ENCODE results near the gene IL17B. TPM values are rescaled to one million over a fixed set of nuclear protein-coding genes. Genes with fewer than 3 reads are reported as not detected.
"Not testable (repeated sequence)": the region's sequence is repeated elsewhere in the genome, so short reads cannot be mapped to it uniquely, and the experiment has no call there.

The IL17B gene
- total RNA-seq, 2 experiments from 2014 or later = not detected

GRCh38 chr5:149401051-149401450, 22.0 kb upstream of the IL17B start:
- ATAC-seq (ENCODE audit: low read depth) (no peak), DNase-seq (no peak)
- Mint-ChIP-seq H3K4me1 (no peaks in the 10 kb centered on the region), H3K9me3 (no peaks in the 10 kb centered on the region), H3K36me3 (no peaks in the 10 kb centered on the region), H3K27me3 (peaks cover 3% of the 10 kb centered on the region), H3K4me3 (no peak overlapping the region), H3K27ac (no peak overlapping the region)
- POLR2A ChIA-PET = no interaction called here

- POLR2A ChIA-PET = no interaction called here
- no peak for ATAC-seq (ENCODE audit: low read depth)
- no peaks in the 10 kb centered on the region for H3K9me3 Mint-ChIP-seq
- no peaks in the 10 kb centered on the region for H3K36me3 Mint-ChIP-seq
- DNase-seq = no peak
- peaks cover 3% of the 10 kb centered on the region for H3K27me3 Mint-ChIP-seq
- H3K27ac Mint-ChIP-seq = no peak overlapping the region
- no peaks in the 10 kb centered on the region for H3K4me1 Mint-ChIP-seq
- no peak overlapping the region for H3K4me3 Mint-ChIP-seq
These were observed 21.2 kb upstream of the IL17B start for GRCh38 chr5:149400304-149400703.

- ATAC-seq (ENCODE audit: low read depth) (no peak), DNase-seq (no peak)
- H3K27ac Mint-ChIP-seq = no peak overlapping the region
- H3K9me3 Mint-ChIP-seq = no peaks in the 10 kb centered on the region
- POLR2A ChIA-PET = no interaction called here
- no peaks in the 10 kb centered on the region for H3K4me1 Mint-ChIP-seq
- H3K4me3 Mint-ChIP-seq = no peak overlapping the region
- peaks cover 3% of the 10 kb centered on the region for H3K27me3 Mint-ChIP-seq
- no peaks in the 10 kb centered on the region for H3K36me3 Mint-ChIP-seq
These were observed 20.7 kb upstream of the IL17B start for GRCh38 chr5:149399775-149400174.

GRCh38 chr5:149398747-149399266, 19.7 kb upstream of the IL17B start:
- H3K27me3 Mint-ChIP-seq; DNase-seq; ATAC-seq (ENCODE audit: low read depth); H3K27ac Mint-ChIP-seq; H3K4me3 Mint-ChIP-seq; H3K9me3 Mint-ChIP-seq; H3K36me3 Mint-ChIP-seq; POLR2A ChIA-PET; H3K4me1 Mint-ChIP-seq: not testable (repeated sequence)

GRCh38 chr5:149397530-149397929, 18.4 kb upstream of the IL17B start:
- POLR2A ChIA-PET = no interaction called here
- DNase-seq (no peak), ATAC-seq (ENCODE audit: low read depth) (no peak)
- Mint-ChIP-seq H3K9me3 (no peaks in the 10 kb centered on the region), H3K27ac (no peak overlapping the region), H3K36me3 (no peaks in the 10 kb centered on the region), H3K4me3 (no peak overlapping the region), H3K4me1 (no peaks in the 10 kb centered on the region), H3K27me3 (no peaks in the 10 kb centered on the region)

- H3K4me1 Mint-ChIP-seq; H3K36me3 Mint-ChIP-seq; H3K4me3 Mint-ChIP-seq; POLR2A ChIA-PET; DNase-seq; H3K27me3 Mint-ChIP-seq; H3K9me3 Mint-ChIP-seq; H3K27ac Mint-ChIP-seq; ATAC-seq (ENCODE audit: low read depth): not testable (repeated sequence)
These were observed 15.9 kb upstream of the IL17B start for GRCh38 chr5:149394996-149395395.

- H3K27me3 Mint-ChIP-seq = peaks cover 2% of the 10 kb centered on the region
- POLR2A ChIA-PET = no interaction called here
- DNase-seq (no peak), ATAC-seq (ENCODE audit: low read depth) (no peak)
- H3K36me3 Mint-ChIP-seq = no peaks in the 10 kb centered on the region
- no peaks in the 10 kb centered on the region for H3K9me3 Mint-ChIP-seq
- no peaks in the 10 kb centered on the region for H3K4me1 Mint-ChIP-seq
- H3K27ac Mint-ChIP-seq = no peak overlapping the region
- no peak overlapping the region for H3K4me3 Mint-ChIP-seq
These were observed 13.6 kb upstream of the IL17B start for GRCh38 chr5:149392718-149393117.

GRCh38 chr5:149391524-149391923, 12.4 kb upstream of the IL17B start:
- H3K4me1 Mint-ChIP-seq = no peaks in the 10 kb centered on the region
- H3K27me3 Mint-ChIP-seq = peaks cover 2% of the 10 kb centered on the region
- H3K27ac Mint-ChIP-seq = no peak overlapping the region
- POLR2A ChIA-PET = no interaction called here
- H3K36me3 Mint-ChIP-seq = no peaks in the 10 kb centered on the region
- DNase-seq (no peak), ATAC-seq (ENCODE audit: low read depth) (no peak)
- no peak overlapping the region for H3K4me3 Mint-ChIP-seq
- H3K9me3 Mint-ChIP-seq = no peaks in the 10 kb centered on the region

GRCh38 chr5:149391076-149391475, 12.0 kb upstream of the IL17B start:
- POLR2A ChIA-PET = interaction anchor here (0.6 kb wide), 1 partner anchor 266 kb away, joined by 3 read pairs; no protein-coding TSS in a partner anchor
- not testable (repeated sequence) for H3K27ac Mint-ChIP-seq; H3K9me3 Mint-ChIP-seq; DNase-seq; H3K4me3 Mint-ChIP-seq; H3K4me1 Mint-ChIP-seq; H3K27me3 Mint-ChIP-seq; H3K36me3 Mint-ChIP-seq; ATAC-seq (ENCODE audit: low read depth)

- DNase-seq = no peak
- Mint-ChIP-seq H3K36me3 (no peaks in the 10 kb centered on the region), H3K4me1 (no peaks in the 10 kb centered on the region), H3K27me3 (peaks cover 2% of the 10 kb centered on the region), H3K9me3 (no peaks in the 10 kb centered on the region), H3K4me3 (no peak overlapping the region), H3K27ac (no peak overlapping the region)
- ATAC-seq (ENCODE audit: low read depth) = no peak
- POLR2A ChIA-PET = no interaction called here
These were observed 10.7 kb upstream of the IL17B start for GRCh38 chr5:149389552-149390495.

GRCh38 chr5:149388498-149389190, 9.6 kb upstream of the IL17B start:
- no peak for DNase-seq
- Mint-ChIP-seq H3K36me3 (no peaks in the 10 kb centered on the region), H3K4me3 (no peak overlapping the region), H3K4me1 (no peaks in the 10 kb centered on the region), H3K27ac (no peak overlapping the region), H3K9me3 (no peaks in the 10 kb centered on the region), H3K27me3 (peaks cover 2% of the 10 kb centered on the region)
- POLR2A ChIA-PET = no interaction called here
- no peak for ATAC-seq (ENCODE audit: low read depth)

GRCh38 chr5:149387982-149388381, 8.9 kb upstream of the IL17B start:
- Mint-ChIP-seq H3K4me1 (no peaks in the 10 kb centered on the region), H3K27ac (no peak overlapping the region)
- no peak for ATAC-seq (ENCODE audit: low read depth)

GRCh38 chr5:149387081-149387631, 8.1 kb upstream of the IL17B start:
- H3K36me3 Mint-ChIP-seq = no peaks in the 10 kb centered on the region
- H3K27me3 Mint-ChIP-seq = peaks cover 2% of the 10 kb centered on the region
- H3K4me3 Mint-ChIP-seq = no peak overlapping the region
- DNase-seq = no peak
- POLR2A ChIA-PET = no interaction called here
- no peaks in the 10 kb centered on the region for H3K9me3 Mint-ChIP-seq
- no peak overlapping the region for H3K27ac Mint-ChIP-seq
- no peaks in the 10 kb centered on the region for H3K4me1 Mint-ChIP-seq
- no peak for ATAC-seq (ENCODE audit: low read depth)

More at GRCh38 chr5:149387982-149388381, 8.9 kb upstream of the IL17B start:
- peaks cover 2% of the 10 kb centered on the region for H3K27me3 Mint-ChIP-seq
- no peak overlapping the region for H3K4me3 Mint-ChIP-seq
- DNase-seq = no peak
- POLR2A ChIA-PET = no interaction called here
- H3K36me3 Mint-ChIP-seq = no peaks in the 10 kb centered on the region
- H3K9me3 Mint-ChIP-seq = no peaks in the 10 kb centered on the region

Measured in activated naive CD8-positive, alpha-beta T cell treated with anti-CD3 and anti-CD28 coated beads, Interleukin-2, amount 10 ng/mL, durations not matched to agents 7 days and 5 days (primary cell).